Progenitor cell of endocrine pancreas (in vitro differentiated cells): ENCODE measurements around the gene KRTCAP2. TPM values are rescaled to one million over a fixed set of nuclear protein-coding genes. Genes with fewer than 3 reads are reported as not detected.

Experiments used
- DNase-seq: peaks from one replicate; pipeline ENCODE4 v3.0.0; 2021; ENCODE audit warnings: low spot score; ENCODE audit not compliant: unreplicated experiment
- H3K27ac Mint-ChIP-seq: 2 replicates; pipeline ENCODE4 v1.8.0; 2021; ENCODE audit warnings: mild to moderate bottlenecking, moderate library complexity, mixed read lengths
- H3K27me3 Mint-ChIP-seq: 2 replicates; pipeline ENCODE4 v1.8.0; 2021; ENCODE audit warnings: mixed read lengths
- H3K36me3 Mint-ChIP-seq: 2 replicates; pipeline ENCODE4 v1.8.0; 2022; ENCODE audit warnings: mixed read lengths; ENCODE audit not compliant: insufficient read depth
- H3K4me1 Mint-ChIP-seq: 2 replicates; pipeline ENCODE4 v1.8.0; 2021; ENCODE audit warnings: low read depth, mixed read lengths
- H3K4me3 Mint-ChIP-seq: 2 replicates; pipeline ENCODE4 v1.8.0; 2021; ENCODE audit warnings: low read depth, mild to moderate bottlenecking, moderate library complexity, mixed read lengths
- H3K9me3 Mint-ChIP-seq: 2 replicates; pipeline ENCODE4 v1.8.0; 2021; ENCODE audit warnings: low read depth, mixed read lengths
- total RNA-seq: library from RNA; stranded (reverse); gene quantifications from 2 replicates; pipeline ENCODE4 v1.2.1, GENCODE V29; 2021
- TF ChIP-seq, protein P1 (sequence below): fragments of 200-600 bp; sonication (generic); IDR thresholded peaks from one replicate; pipeline ENCODE4 v1.5.0; 2021; ENCODE audit warnings: antibody characterized with exemption, mild to moderate bottlenecking; ENCODE audit not compliant: unreplicated experiment

The KRTCAP2 gene
- total RNA-seq, 1 donor from 2014 or later = 146 TPM

DNA sequence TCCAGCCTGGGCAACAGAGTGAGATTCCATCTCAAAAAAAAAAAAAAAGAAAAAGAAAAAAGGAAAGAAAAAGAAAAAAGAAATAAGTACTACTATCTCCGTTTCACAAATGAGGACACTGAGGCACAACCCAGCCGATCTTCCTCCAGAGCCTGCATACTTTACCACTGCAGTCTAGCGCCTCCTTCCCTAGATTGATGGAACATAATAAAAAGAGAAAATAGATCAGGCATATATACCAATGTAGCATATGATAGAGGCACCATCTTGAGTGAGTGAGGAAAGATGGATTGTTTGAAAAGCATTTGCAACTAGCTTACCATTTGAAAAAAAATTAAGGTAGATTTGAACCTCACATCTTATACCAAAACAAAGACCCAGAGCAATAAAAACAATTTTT is 27.6 kb downstream of the KRTCAP2 start:
- Mint-ChIP-seq H3K4me3 (no peak overlapping the region), H3K27ac (no peak overlapping the region), H3K4me1 (peaks cover under 1% of the 10 kb centered on the region), H3K9me3 (no peaks in the 10 kb centered on the region), H3K36me3 (no peaks in the 10 kb centered on the region), H3K27me3 (peaks cover 43% of the 10 kb centered on the region)
- TF ChIP-seq, protein P1, sequence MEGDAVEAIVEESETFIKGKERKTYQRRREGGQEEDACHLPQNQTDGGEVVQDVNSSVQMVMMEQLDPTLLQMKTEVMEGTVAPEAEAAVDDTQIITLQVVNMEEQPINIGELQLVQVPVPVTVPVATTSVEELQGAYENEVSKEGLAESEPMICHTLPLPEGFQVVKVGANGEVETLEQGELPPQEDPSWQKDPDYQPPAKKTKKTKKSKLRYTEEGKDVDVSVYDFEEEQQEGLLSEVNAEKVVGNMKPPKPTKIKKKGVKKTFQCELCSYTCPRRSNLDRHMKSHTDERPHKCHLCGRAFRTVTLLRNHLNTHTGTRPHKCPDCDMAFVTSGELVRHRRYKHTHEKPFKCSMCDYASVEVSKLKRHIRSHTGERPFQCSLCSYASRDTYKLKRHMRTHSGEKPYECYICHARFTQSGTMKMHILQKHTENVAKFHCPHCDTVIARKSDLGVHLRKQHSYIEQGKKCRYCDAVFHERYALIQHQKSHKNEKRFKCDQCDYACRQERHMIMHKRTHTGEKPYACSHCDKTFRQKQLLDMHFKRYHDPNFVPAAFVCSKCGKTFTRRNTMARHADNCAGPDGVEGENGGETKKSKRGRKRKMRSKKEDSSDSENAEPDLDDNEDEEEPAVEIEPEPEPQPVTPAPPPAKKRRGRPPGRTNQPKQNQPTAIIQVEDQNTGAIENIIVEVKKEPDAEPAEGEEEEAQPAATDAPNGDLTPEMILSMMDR = no peak
- no peak for DNase-seq

DNA sequence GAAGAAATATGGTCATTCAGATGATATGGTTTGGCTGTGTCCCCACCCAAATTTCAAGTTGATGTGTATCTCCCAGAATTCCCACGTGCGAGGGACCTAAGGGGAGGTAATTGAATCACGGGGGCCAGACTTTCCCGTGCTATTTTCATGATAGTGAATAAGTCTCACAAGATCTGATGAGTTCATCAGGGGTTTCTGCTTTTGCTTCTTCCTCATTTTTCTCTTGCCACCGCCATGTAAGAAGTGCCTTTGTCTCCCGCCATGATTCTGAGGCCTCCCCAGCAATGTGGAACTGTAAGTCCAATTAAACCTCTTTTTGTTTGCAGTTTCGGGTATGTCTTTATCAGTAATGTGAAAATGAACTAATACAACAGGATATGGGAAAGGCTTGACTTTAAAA is 31.4 kb downstream of the KRTCAP2 start:
- H3K27ac Mint-ChIP-seq = no peak overlapping the region
- H3K9me3 Mint-ChIP-seq = no peaks in the 10 kb centered on the region
- TF ChIP-seq, protein P1 = no peak
- H3K27me3 Mint-ChIP-seq = peaks cover 23% of the 10 kb centered on the region
- DNase-seq = no peak
- peaks cover 9% of the 10 kb centered on the region for H3K4me1 Mint-ChIP-seq
- H3K36me3 Mint-ChIP-seq = peaks cover 1% of the 10 kb centered on the region
- H3K4me3 Mint-ChIP-seq = peak overlapping the region; percentile 44

DNA sequence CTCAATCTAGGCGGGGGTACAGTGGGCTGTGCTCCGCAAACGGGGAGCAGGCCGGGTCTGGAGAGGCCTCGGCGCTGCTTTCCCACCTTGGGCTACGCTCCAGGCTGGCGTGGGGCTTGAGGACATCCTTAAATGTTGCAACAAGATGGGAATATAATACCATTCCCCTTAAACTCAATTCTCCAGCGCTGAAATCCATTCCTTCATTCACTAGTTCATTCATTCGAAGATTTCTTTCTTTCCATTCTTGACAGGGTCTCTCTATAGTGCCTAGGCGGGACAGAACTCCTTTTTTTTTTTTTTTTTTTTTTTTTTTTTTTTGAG is 32.5 kb downstream of the KRTCAP2 start:
- Mint-ChIP-seq H3K27me3 (peaks cover 17% of the 10 kb centered on the region), H3K4me3 (peak overlapping the region; percentile 97), H3K9me3 (no peaks in the 10 kb centered on the region), H3K4me1 (peaks cover 13% of the 10 kb centered on the region), H3K36me3 (peaks cover 1% of the 10 kb centered on the region), H3K27ac (peak overlapping the region; percentile 95)
- DNase-seq = no peak
- TF ChIP-seq, protein P1 = no peak

DNA sequence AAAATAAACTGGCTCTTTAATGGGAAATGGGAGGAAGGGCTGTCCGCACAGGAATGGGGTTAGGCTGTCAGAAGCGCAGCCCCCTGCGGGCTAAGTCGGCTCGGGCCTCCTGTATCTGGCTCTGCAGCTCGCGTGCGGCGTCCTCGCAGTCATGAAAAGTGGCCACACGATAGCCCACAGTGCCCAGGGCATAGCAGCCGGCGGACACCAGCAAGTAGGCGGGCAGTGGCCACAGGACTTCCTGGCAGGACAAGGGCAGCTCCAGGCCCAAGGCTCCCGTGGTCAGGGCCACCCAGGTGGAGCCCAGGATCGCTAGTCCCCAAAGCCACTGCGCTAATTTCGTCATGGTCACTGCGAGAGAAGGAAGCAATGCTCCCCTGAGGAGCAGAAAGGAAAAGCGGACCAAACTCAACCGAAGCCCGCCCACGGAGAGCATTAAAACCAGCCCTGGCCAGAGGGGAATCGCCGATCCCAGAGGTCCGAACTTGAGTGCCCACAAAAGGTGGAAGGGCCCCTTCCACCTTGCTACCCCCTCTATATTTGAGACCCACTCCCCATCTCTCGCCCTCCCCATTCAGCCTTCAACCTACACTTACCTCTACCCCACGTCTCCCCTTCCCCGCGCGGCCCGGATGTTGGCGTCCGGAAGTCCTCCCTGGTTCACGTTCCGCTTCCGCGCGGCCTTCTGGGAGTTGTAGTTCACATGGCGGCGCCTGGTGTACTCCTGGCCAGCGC is 33.0 kb downstream of the KRTCAP2 start, which contains the start of gene DPM3:
Gene DPM3, minus strand, starts transcription at position 637 of the 735 bp plus-strand sequence. Its CDS starts 291 bp downstream, at position 346.
- TF ChIP-seq, protein P1 = no peak
- H3K27me3 Mint-ChIP-seq = peaks cover 14% of the 10 kb centered on the region

DNA sequence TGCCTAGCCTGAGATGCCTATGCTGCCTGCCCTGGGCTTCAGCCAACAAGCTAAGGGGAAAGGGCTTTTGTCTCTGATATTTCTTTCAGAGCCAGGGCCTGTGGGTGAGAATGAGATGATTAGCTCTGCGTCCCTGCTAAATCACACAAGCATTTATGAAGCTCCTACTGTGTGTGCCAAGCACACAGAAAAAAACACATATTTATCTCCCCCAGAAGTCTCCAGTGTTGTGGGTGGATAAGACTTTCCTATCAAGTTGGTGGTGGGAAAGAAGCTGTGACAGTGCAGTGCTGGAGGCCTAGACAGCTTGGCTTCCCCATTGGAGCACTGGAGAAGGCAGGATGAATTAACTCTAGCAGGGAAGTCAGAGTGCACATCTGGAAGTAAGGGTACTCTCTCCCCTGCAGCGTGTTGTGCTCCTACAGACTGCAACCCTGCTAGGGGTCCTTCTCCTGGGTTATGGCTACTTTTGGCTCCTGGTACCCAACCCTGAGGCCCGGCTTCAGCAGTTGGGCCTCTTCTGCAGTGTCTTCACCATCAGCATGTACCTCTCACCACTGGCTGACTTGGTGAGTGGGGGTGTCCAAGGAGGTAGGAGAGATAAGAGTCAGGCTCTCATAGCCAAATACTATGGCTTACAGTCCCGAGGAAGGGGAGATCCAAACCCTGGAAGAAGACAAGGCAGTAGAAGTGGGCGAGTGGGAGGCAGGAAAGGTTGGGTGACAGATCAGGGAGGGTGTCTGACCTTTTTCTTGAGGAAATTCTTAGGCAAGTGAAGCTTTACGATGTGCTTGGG is 35.8 kb downstream of the KRTCAP2 start:
- Mint-ChIP-seq H3K4me1 (peaks cover 21% of the 10 kb centered on the region), H3K9me3 (no peaks in the 10 kb centered on the region), H3K27me3 (peaks cover 10% of the 10 kb centered on the region), H3K36me3 (peaks cover 8% of the 10 kb centered on the region), H3K4me3 (peak overlapping the region; percentile 97), H3K27ac (no peak overlapping the region)
- TF ChIP-seq, protein P1 = no peak
- DNase-seq = no peak

More for the DNA sequence above, 33.0 kb downstream of the KRTCAP2 start, which contains the start of gene DPM3:
- H3K27ac Mint-ChIP-seq = peak within 1 kb of the TSS; percentile 95
- H3K36me3 Mint-ChIP-seq = peaks cover 1% of the 10 kb centered on the region
- no peaks in the 10 kb centered on the region for H3K9me3 Mint-ChIP-seq
- peak within 1 kb of the TSS; percentile 97 for H3K4me3 Mint-ChIP-seq
- DNase-seq = peak; percentile 66
- peaks cover 16% of the 10 kb centered on the region for H3K4me1 Mint-ChIP-seq
